ENCODE results near the gene RFX5.
"Not testable (repeated sequence)": the region's sequence is repeated elsewhere in the genome, so short reads cannot be mapped to it uniquely, and the experiment has no call there.

The RFX5 gene

DNA sequence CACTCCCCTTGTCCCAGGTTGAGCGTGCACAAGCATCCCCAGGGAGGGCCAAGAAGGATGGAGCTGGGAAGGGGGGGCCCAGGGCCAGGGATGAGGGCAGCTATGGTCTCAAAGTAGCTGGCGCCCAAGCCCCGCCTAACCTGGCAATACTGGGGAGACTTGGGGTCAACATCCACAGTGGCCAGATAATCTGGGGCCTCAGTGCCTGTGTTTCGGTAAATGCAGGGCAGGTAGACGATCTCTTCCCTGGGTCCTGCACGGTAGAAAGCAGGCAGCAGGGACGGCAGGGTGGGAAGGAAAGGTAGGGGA is 22.2 kb upstream of the RFX5 start:
- Mint-ChIP-seq H3K27ac (no peak overlapping the region), H3K4me1 (no peaks in the 10 kb centered on the region), H3K36me3 (no peaks in the 10 kb centered on the region), H3K9me3 (no peaks in the 10 kb centered on the region), H3K4me3 (no peak overlapping the region), H3K27me3 (no peaks in the 10 kb centered on the region)
- no peak for ATAC-seq

DNA sequence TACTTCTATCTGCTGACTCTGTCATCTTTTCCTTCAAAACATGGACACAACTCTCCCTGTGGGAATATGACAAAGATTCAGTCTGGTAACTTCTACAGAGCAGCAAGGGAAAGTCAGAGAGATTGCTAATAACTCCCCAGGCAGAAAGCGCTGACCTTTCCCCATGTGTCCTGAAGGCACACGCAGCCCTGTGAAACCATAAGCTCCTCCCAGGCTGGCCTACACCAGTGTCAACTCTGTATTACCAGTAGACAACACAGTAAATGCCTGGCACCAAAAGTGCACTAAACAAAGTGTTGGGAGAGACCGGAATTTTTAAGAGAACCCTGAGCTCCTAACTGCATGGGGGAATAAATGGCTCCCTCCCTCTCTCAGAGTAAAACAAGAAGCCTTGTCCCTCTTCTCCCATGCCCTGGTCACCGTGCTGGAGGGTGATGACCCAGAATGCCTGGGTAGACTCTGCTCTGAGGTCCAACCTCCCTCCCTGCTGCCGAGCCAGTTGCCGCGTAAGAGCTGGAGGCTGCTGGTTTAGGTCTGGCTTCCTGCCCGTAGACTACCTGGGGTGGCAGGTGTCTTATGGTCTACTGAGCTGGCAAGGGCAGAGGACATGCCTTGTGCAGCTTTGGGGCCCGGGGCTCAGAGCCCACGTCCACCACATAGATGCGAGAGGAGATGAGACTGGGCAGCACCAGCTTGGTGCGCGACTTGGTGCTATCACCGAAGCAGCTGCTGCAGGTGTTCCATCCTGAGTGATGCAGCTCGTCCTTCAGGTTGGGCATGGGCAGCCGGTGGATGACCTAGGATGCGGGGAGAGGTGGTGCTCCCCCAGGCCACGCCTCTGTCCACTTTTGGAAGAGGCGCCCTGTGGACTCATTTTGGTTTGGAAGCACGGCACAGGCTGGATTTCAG is 21.6 kb upstream of the RFX5 start:
- Mint-ChIP-seq H3K4me3 (no peak overlapping the region), H3K4me1 (no peaks in the 10 kb centered on the region), H3K27ac (no peak overlapping the region), H3K36me3 (no peaks in the 10 kb centered on the region), H3K27me3 (no peaks in the 10 kb centered on the region), H3K9me3 (no peaks in the 10 kb centered on the region)
- no peak for ATAC-seq

DNA sequence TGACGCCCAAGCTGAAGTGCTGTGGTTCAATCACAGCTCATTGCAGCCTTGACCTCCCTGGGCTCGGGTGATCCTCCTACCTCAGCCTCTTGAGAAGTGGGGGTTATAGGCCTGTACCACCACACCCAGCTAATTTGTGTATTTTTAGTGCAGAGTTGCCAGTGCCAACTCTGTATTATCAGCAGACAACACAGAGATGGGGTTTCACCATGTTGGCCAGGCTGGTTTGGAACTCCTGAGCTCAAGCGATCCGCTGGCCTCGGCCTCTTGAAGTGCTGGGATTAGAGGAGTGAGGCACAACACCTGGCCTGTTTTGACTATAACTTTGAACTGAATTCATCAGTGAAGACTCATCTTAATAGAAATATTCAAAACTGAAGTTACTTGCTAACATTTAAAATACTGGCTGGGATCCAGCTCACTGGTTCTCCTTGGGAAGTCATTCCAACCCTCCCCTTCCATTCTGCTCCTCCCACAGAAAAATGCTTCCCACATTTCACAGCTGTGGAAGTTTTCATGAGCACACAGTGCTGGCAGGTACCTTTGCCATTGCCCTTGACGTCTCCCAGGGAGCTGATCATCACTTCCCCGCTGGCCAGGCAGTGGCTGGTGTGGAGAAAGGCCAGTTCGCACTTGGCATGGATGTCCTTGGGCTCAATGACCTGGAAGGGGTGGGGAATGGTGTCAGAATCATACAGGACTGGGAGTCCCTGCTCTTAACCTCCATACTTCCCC is 20.8 kb upstream of the RFX5 start:
- no peaks in the 10 kb centered on the region for H3K36me3 Mint-ChIP-seq
- no peak overlapping the region for H3K4me3 Mint-ChIP-seq
- H3K4me1 Mint-ChIP-seq: no peaks in the 10 kb centered on the region

DNA sequence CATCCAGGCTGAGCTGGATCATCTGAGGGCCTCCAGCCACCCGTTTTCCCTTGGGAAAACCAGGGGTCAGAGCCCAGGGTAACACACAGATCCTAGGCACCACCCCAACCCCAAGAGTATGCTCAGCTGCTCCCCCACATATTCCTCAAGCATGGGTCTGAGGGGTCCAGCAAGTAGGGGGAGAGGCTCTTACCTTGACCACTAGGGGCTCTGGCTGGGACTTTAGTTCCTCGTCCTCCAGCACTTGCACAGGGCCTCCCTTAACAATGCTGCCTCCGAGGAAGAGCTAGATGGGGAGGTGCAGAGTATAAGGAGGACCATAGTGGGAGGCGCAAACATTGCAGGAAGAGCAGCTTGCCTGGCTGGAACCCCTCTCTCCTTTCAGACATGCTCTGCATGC is 17.9 kb upstream of the RFX5 start:
- peaks cover 4% of the 10 kb centered on the region for H3K9me3 Mint-ChIP-seq
- H3K4me3 Mint-ChIP-seq: no peak overlapping the region
- H3K36me3 Mint-ChIP-seq: peaks cover 6% of the 10 kb centered on the region
- no peaks in the 10 kb centered on the region for H3K4me1 Mint-ChIP-seq
- ATAC-seq: no peak
- H3K27ac Mint-ChIP-seq: no peak overlapping the region
- H3K27me3 Mint-ChIP-seq: no peaks in the 10 kb centered on the region

More for the DNA sequence above, 20.8 kb upstream of the RFX5 start:
- no peaks in the 10 kb centered on the region for H3K27me3 Mint-ChIP-seq
- H3K9me3 Mint-ChIP-seq: no peaks in the 10 kb centered on the region
- H3K27ac Mint-ChIP-seq: no peak overlapping the region
- no peak for ATAC-seq

DNA sequence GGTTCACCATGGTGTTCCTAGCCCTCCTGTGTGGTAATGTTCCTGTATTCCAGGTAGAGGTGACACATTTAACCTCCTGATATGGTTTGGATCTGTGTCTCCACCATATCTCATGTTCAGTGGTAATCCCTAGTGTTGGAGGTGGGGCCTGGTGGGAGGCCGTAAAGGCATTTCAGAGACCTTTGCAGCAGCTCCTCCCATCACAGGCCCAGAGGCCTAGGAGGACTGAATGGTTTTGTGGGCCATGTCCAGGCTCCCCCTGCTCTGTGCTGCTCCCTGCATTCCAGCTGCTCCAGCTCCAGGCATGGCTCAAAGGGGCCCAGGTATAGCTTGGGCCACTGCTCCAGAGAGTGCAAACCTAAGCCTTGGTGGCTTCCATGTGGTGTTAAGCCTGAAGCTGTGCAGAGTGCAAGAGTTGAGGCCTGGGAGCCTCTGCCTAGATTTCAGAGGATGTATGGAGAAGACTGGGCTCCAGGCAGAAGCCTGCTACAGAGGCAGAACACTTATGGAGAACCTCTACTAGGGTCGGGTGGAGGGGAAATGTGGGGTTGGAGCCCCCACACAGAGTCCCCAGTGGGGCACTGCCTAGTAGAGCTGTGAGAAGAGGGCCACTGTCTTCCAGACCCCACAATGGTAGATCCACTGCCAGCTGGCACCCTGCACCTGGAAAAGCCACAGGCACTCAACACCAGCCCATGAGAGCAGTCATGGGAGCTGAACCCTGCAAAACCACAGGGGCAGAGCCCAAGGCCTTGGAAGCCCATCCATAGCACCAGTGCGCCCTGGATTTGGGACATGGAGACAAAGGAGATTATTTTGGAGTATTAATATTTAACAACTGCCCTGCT is 15.5 kb upstream of the RFX5 start:
- Mint-ChIP-seq H3K9me3 (peaks cover 4% of the 10 kb centered on the region), H3K4me3 (no peak overlapping the region), H3K27me3 (no peaks in the 10 kb centered on the region), H3K27ac (no peak overlapping the region), H3K4me1 (no peaks in the 10 kb centered on the region), H3K36me3 (peaks cover 6% of the 10 kb centered on the region)
- ATAC-seq: no peak

DNA sequence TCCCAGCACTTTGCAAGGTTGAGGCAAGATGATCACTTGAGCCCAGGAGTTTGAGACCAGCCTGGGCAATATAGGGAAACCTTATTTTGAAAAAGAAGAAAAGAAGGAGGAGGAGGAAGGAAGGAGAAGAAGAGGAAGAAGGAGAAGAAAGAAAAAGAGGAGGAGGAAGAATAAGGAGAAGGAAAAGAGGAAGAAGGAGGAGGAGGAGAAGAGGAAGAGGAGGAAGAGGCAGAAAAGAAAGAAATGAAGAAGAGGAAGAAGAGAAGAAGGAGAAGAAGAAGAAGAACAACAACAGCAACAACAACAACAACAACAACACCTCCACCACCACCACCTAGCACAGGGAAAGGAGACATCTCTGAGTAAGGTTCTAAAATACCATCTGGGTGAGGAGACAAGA is 14.8 kb upstream of the RFX5 start:
- no peak overlapping the region for H3K4me3 Mint-ChIP-seq

DNA sequence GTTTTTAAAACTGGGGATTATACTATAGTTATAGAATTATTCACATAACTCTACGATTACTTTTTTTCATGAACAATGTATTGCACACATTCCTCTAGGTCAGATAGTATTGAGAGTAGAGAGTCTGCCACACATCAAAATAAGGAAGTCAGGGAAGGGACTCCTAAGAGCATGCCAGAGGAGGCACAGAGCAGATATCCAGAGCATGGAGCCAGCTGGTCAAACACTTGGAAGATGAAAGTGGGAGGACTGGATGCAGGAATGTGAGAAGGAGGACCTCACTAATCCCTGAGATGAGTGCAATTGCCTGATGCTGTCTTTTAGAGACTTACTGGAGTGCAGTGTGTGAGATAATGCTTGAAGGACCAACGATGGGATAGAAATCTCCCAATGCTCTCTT is 9.6 kb upstream of the RFX5 start:
- H3K9me3 Mint-ChIP-seq: peaks cover 4% of the 10 kb centered on the region
- H3K27me3 Mint-ChIP-seq: no peaks in the 10 kb centered on the region
- peaks cover 2% of the 10 kb centered on the region for H3K36me3 Mint-ChIP-seq
- H3K27ac Mint-ChIP-seq: no peak overlapping the region
- H3K4me3 Mint-ChIP-seq: no peak overlapping the region
- no peaks in the 10 kb centered on the region for H3K4me1 Mint-ChIP-seq
- ATAC-seq: no peak

More for the DNA sequence above, 14.8 kb upstream of the RFX5 start:
- peaks cover 6% of the 10 kb centered on the region for H3K36me3 Mint-ChIP-seq
- no peaks in the 10 kb centered on the region for H3K4me1 Mint-ChIP-seq
- H3K9me3 Mint-ChIP-seq: peaks cover 4% of the 10 kb centered on the region
- no peaks in the 10 kb centered on the region for H3K27me3 Mint-ChIP-seq
- H3K27ac Mint-ChIP-seq: no peak overlapping the region
- no peak for ATAC-seq

DNA sequence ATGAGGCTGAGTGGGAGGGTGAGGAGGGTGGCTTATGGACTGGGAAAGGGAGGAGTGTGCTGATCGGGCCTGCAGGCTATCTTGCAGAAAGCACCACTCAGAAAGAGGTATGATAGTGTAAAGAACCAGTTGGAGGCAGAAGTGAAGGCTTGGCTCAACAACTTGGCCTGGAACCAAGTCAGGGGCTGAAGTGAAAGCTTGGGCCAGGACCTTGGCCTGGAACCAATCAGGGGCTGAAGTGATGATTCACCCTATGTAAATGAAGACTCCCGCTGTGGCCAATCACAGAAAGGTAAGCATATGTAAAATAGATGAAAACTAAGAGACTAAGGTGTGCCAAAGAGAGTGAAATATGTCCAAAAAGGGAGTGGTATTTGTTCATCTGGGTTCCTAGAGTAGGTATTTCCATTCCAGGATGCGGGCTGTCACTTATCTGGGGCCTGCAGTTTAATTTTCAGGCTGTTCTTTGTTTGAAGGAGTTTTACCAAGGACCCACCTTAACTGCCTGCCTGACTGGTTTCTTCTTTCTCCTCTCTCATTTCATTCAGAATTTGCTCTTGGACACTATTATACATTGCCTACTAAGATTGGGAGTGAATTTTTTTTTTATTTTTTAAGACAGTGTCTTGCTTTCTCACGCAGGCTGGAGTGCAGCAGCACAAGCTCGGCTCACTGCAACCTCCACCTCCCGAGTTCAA is 5.1 kb upstream of the RFX5 start:
- no peaks in the 10 kb centered on the region for H3K36me3 Mint-ChIP-seq
- no peaks in the 10 kb centered on the region for H3K27me3 Mint-ChIP-seq
- H3K27ac Mint-ChIP-seq: no peak overlapping the region
- no peak overlapping the region for H3K4me3 Mint-ChIP-seq
- peaks cover 4% of the 10 kb centered on the region for H3K9me3 Mint-ChIP-seq
- no peak for ATAC-seq
- H3K4me1 Mint-ChIP-seq: peaks cover 12% of the 10 kb centered on the region

DNA sequence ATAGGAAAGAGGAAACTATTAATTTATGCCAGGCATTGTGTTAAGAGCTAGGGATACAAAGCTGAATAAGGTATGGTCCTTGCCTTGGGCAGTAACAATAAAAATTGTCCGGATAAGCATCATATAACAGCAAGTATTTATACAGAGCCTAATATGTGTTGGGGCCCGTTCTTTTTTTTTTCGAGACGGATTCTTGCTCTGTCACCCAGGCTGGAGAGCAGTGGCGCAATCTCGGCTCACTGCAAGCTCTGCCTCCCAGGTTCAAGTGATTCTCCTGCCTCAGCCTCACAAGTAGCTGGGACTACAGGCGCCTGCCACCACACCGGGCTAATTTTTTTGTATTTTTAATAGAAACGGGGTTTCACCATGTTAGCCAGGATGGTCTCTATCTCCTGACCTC is 3.3 kb upstream of the RFX5 start:
- Mint-ChIP-seq H3K27ac (peak overlapping the region; percentile 99), H3K4me1 (peaks cover 21% of the 10 kb centered on the region), H3K36me3 (peaks cover 16% of the 10 kb centered on the region)
- not testable (repeated sequence) for H3K27me3 Mint-ChIP-seq, H3K9me3 Mint-ChIP-seq, ATAC-seq, H3K4me3 Mint-ChIP-seq

DNA sequence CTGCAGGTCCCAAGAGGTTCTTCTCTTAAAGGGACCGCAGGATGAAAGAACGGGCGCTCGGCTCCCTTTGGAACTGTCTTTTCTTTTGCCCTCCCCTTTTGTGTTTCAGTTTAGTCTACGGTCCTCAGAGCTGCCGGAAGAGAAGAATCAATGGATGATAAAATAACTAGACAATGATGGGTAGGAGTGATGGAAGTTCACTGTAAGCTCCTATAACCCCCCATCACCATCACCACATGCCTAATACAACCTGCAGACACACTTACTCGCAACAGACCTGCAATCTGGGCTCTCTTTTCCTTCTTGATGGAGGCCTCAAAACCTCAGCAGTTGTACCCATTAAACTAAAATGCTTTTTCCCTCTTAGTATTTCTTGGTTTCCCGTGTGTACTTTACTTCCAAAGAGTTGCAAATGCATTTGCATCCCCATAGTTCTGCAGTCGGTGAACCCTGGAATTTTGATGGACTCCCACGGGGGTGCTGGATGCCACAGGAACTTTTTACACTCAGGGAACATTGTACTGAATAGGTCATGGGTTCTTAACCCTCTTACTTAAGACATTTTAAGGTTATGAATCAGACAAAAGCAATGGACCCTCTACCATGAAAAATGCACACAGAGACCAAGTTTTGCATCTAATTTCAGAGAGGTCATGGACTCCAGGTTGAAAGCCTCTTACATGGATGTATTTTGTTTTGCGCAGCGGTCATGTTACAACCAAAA is 633 bp upstream of the RFX5 start:
- peak overlapping the region; percentile 99 for H3K27ac Mint-ChIP-seq
- H3K4me3 Mint-ChIP-seq: peak overlapping the region; percentile 92
- H3K27me3 Mint-ChIP-seq: no peaks in the 10 kb centered on the region
- ATAC-seq: no peak
- H3K36me3 Mint-ChIP-seq: peaks cover 40% of the 10 kb centered on the region
- peaks cover 46% of the 10 kb centered on the region for H3K4me1 Mint-ChIP-seq
- peaks cover 4% of the 10 kb centered on the region for H3K9me3 Mint-ChIP-seq

DNA sequence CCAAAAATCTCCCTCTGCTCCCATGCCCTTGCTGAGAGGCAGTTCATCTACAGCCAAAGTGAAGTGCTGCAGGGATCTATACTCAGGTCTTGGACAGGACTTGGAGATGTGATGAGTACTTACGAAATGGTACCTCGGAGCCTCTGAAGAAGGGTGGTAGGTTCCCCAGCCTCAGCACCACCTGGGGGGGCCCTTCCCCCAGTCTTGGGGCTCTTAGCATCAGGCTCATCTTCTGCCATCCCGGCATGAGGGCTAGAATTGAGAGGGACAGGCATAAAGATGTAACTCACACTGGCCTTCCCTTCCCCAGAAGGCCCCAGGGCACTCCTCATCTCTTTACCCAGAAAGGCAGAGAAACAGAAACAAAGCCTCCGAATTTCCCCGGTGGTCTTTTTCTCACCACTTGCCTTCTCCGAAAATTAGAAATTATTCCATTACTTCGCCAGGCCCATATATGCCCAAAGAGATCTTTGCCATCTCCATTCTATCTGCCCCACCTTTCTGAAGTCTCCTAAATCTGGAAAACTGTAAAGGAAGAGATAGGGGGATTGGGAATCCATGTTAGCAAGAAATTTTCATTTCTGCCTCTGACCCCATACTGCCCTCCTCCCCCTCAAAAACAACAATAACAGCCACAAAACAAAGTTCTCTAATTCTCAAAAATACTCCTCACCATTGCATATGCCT is 827 bp downstream of the RFX5 start:
- no peaks in the 10 kb centered on the region for H3K9me3 Mint-ChIP-seq
- no peak for ATAC-seq

DNA sequence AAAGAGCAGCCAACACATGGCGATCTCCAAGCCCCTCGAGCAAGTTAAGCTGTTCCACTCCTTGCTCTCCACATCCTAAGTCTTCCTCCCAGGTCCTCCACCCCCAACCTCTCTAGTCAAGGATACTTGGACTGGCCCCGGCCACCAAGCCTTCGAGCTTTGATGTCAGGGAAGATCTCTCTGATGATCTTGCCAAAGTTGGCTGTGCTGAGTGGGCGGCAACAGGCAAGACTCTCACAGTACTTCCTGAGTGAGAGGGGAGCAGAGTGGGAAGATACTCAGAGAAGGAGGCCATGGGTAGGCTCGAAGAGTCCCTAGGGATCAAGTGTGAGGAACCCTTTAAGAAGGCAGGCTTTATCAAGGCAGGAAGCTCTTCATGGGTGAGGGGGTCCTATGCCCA is 2.8 kb downstream of the RFX5 start:
- no peaks in the 10 kb centered on the region for H3K27me3 Mint-ChIP-seq
- H3K4me3 Mint-ChIP-seq: peak overlapping the region; percentile 53
- H3K9me3 Mint-ChIP-seq: no peaks in the 10 kb centered on the region
- peaks cover 72% of the 10 kb centered on the region for H3K4me1 Mint-ChIP-seq
- H3K27ac Mint-ChIP-seq: peak overlapping the region; percentile 99
- ATAC-seq: no peak
- H3K36me3 Mint-ChIP-seq: peaks cover 45% of the 10 kb centered on the region

More for the DNA sequence above, 827 bp downstream of the RFX5 start:
- Mint-ChIP-seq H3K27me3 (no peaks in the 10 kb centered on the region), H3K4me1 (peaks cover 59% of the 10 kb centered on the region), H3K4me3 (peak overlapping the region; percentile 92), H3K27ac (peak overlapping the region; percentile 99), H3K36me3 (peaks cover 45% of the 10 kb centered on the region)

DNA sequence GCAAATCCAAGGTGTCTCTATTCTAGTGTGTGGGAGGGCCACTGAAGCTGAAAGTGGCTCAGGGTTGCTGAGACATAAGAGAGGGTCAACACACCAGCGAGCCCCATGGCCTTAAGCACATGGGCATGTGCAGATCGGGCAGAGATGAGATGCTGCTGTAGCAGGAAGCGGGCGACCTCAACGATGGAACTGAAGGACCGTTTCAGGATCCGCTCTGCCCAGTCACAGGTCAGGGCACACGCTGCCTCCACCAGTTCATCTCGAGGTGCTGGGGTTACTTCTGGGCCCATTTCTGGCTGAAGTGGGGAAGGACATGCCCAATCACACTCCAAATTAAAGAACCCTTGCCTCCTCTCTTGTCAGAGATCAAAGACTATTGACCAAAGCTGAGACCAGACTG is 3.5 kb downstream of the RFX5 start:
- ATAC-seq: no peak
- Mint-ChIP-seq H3K36me3 (peaks cover 45% of the 10 kb centered on the region), H3K27ac (peak overlapping the region; percentile 99), H3K4me3 (no peak overlapping the region), H3K4me1 (peaks cover 71% of the 10 kb centered on the region), H3K9me3 (no peaks in the 10 kb centered on the region), H3K27me3 (no peaks in the 10 kb centered on the region)

DNA sequence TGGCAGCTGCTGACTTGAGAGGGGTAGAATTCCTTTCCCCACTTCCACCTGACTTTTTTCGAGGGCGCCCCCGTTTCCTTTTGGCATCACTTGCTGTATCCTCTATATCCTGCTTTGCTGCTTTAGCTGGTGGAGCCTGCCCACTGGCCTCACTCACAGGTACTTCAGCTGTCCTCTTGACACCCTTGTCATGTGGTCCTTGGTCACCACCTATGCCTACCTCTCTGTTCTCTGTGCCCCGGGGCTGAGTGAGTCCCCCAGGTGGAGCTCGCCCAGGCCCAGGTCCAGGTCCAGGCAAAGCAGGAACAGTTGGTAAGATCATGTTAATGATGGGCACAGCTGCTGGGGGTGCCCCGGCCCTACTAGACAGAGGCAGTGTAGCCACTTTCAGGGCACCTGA is 4.5 kb downstream of the RFX5 start:
- H3K4me1 Mint-ChIP-seq: peaks cover 61% of the 10 kb centered on the region
- no peak overlapping the region for H3K4me3 Mint-ChIP-seq

More for the DNA sequence above, 4.5 kb downstream of the RFX5 start:
- Mint-ChIP-seq H3K9me3 (no peaks in the 10 kb centered on the region), H3K36me3 (peaks cover 45% of the 10 kb centered on the region), H3K27ac (peak overlapping the region; percentile 99), H3K27me3 (no peaks in the 10 kb centered on the region)
- ATAC-seq: no peak

Data from stimulated activated memory B cell treated with anti-CD40 and anti-IgM and Interleukin-4, amounts not matched to agents 10 μg/mL and 1 μg/mL and 100 μg/mL, for 72 hours (primary cell).